ENCODE measurements around the gene SRPK2.

Gene SRPK2

DNA sequence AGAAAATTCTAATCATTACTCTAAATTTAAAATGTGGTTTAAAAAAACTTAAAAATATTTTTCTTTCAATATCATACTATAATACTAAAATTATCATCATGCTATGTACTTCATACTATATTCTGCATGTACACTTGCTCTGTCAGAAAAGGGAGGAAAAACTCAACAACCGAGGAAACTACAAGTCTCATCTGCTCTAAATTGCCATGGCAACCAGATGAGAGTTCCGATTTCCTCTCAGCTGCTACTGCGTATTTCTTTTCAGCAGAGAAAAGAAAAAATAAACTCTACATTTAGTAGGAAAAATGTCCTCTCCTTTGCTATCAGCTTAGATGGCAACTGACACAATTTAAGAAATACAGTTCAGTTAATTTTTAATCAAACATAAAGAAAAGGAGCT is 178.9 kb downstream of the SRPK2 start (continued):
- TF ChIP-seq ZXDB (tag by site-specific recombination; IDR thresholded peaks at IDR 0.05) (no peak), ZNF169 (tag by site-specific recombination; IDR thresholded peaks at IDR 0.05) (no peak), TRIM28 (IDR thresholded peaks at IDR 0.05; ENCODE audit: borderline replicate concordance, low read length) (no peak), ZNF707 (tag by site-specific recombination; IDR thresholded peaks at IDR 0.05) (no peak), ZNF600 (tag by site-specific recombination; IDR thresholded peaks at IDR 0.05) (no peak)
- TF ChIP-seq, protein P1, sequence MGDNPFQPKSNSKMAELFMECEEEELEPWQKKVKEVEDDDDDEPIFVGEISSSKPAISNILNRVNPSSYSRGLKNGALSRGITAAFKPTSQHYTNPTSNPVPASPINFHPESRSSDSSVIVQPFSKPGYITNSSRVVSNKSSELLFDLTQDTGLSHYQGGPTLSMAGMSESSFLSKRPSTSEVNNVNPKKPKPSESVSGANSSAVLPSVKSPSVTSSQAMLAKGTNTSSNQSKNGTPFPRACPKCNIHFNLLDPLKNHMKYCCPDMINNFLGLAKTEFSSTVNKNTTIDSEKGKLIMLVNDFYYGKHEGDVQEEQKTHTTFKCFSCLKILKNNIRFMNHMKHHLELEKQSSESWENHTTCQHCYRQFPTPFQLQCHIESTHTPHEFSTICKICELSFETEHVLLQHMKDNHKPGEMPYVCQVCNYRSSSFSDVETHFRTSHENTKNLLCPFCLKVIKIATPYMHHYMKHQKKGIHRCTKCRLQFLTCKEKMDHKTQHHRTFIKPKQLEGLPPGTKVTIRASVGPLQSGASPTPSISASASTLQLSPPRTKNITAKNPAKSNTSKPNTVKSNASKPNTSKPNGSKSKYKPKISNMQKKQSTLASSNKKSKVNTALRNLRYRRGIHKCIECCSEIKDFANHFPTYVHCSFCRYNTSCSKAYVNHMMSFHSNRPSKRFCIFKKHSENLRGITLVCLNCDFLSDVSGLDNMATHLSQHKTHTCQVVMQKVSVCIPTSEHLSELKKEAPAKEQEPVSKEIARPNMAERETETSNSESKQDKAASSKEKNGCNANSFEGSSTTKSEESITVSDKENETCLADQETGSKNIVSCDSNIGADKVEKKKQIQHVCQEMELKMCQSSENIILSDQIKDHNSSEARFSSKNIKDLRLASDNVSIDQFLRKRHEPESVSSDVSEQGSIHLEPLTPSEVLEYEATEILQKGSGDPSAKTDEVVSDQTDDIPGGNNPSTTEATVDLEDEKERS (tag by site-specific recombination; IDR thresholded peaks at IDR 0.05) = no peak
- TF ChIP-seq, protein P2, sequence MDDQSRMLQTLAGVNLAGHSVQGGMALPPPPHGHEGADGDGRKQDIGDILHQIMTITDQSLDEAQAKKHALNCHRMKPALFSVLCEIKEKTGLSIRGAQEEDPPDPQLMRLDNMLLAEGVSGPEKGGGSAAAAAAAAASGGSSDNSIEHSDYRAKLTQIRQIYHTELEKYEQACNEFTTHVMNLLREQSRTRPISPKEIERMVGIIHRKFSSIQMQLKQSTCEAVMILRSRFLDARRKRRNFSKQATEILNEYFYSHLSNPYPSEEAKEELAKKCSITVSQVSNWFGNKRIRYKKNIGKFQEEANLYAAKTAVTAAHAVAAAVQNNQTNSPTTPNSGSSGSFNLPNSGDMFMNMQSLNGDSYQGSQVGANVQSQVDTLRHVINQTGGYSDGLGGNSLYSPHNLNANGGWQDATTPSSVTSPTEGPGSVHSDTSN (CRISPR knock-in tag; IDR thresholded peaks at IDR 0.05) = no peak

DNA sequence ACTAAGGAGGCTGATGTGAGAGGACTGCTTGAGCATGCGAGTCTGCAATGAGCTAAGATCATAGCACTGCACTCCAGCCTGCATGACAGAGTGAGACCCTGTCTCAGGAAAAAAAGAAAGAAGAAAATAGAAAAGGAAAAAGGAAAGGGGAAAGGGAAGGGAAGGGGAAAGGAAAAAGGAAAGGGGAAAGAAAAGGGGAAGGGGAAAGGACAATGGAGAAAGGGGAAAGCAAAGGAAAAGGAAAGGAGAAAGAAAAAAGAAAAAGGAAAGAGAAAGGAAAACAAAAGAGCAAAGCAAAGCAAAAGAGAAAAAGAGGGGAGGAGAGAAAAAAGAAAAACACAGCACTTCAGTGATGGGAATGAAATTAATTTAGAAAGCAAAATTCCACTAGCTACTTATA is 179.3 kb downstream of the SRPK2 start:
- Histone ChIP-seq H3K9me3 (ENCODE audit: control insufficient read depth, insufficient read depth, low read depth, low read length) (no peaks in the 10 kb centered on the region), H3K27ac (ENCODE audit: extremely low read depth, low read depth, low read length) (no peak overlapping the region), H3K4me3 (ENCODE audit: low read depth, low read length) (no peak overlapping the region), H3K4me1 (ENCODE audit: control insufficient read depth, insufficient read depth, low read length) (no peaks in the 10 kb centered on the region), H3K36me3 (ENCODE audit: control insufficient read depth in 2 of 2, insufficient read depth in 1 of 2, low read length in 2 of 2) (no peaks in the 10 kb centered on the region)
- ChIA-PET POLR2A (no interaction called here), CTCF (interaction anchor here (0.8 kb wide), 1 partner anchor 14 kb away, joined by 3 read pairs; no protein-coding TSS in a partner anchor)
- peak; percentile 69 for TF ChIP-seq ZNF366 (tag by site-specific recombination; conservative IDR thresholded peaks at IDR 0.05)
- TF ChIP-seq, protein P3, sequence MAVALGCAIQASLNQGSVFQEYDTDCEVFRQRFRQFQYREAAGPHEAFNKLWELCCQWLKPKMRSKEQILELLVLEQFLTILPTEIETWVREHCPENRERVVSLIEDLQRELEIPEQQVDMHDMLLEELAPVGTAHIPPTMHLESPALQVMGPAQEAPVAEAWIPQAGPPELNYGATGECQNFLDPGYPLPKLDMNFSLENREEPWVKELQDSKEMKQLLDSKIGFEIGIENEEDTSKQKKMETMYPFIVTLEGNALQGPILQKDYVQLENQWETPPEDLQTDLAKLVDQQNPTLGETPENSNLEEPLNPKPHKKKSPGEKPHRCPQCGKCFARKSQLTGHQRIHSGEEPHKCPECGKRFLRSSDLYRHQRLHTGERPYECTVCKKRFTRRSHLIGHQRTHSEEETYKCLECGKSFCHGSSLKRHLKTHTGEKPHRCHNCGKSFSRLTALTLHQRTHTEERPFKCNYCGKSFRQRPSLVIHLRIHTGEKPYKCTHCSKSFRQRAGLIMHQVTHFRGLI (tag by site-specific recombination; IDR thresholded peaks at IDR 0.05) = no peak
- TF ChIP-seq FEZF1 (tag by site-specific recombination; IDR thresholded peaks at IDR 0.05) = no peak
- TF ChIP-seq ZBTB1 (tag by site-specific recombination; IDR thresholded peaks at IDR 0.05) = no peak
- peak; percentile 100 for TF ChIP-seq PRDM1 (tag by site-specific recombination; IDR thresholded peaks at IDR 0.05)
- no peak for TF ChIP-seq ZNF670 (tag by site-specific recombination; IDR thresholded peaks at IDR 0.05; ENCODE audit: low read depth)
- no peak for TF ChIP-seq TRIM28 (IDR thresholded peaks at IDR 0.05; ENCODE audit: borderline replicate concordance, low read length)
- TF ChIP-seq ZBTB17 (tag by site-specific recombination; IDR thresholded peaks at IDR 0.05) = 0 out of 2 replicates have a peak, but pooled peaks have one; percentile 19
- no peak for TF ChIP-seq ZNF37A (tag by site-specific recombination; IDR thresholded peaks at IDR 0.05)

DNA sequence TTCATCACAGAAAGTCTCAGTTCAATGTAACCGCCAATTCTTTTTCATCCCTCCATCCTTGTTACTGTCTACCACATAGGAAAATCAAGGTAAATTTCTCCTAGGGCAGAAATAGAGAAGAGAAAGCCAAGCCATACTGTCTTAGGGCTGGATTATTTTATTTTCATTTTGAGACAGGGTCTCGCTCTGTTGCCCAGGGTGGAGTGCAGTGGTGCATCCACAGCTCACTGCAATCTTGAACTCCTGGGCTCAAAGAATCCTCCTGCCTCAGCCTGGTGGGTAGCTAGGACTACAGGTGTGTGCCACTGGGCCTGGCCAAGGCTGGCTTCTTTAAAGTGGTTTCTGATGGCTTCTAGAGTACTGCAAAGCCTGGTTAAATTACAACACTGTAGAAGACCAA is 181.7 kb downstream of the SRPK2 start:
- TF ChIP-seq ZNF132 (tag by site-specific recombination; IDR thresholded peaks at IDR 0.05; ENCODE audit: borderline replicate concordance) (no peak), ZNF544 (tag by site-specific recombination; IDR thresholded peaks at IDR 0.05) (no peak), BCL11A (tag by site-specific recombination; IDR thresholded peaks at IDR 0.05; ENCODE audit: low read depth) (no peak), ZIC2 (tag by site-specific recombination; IDR thresholded peaks at IDR 0.05) (no peak), ZBTB17 (tag by site-specific recombination; IDR thresholded peaks at IDR 0.05) (no peak), ZNF2 (tag by site-specific recombination; IDR thresholded peaks at IDR 0.05) (no peak)
- TF ChIP-seq, protein P4, sequence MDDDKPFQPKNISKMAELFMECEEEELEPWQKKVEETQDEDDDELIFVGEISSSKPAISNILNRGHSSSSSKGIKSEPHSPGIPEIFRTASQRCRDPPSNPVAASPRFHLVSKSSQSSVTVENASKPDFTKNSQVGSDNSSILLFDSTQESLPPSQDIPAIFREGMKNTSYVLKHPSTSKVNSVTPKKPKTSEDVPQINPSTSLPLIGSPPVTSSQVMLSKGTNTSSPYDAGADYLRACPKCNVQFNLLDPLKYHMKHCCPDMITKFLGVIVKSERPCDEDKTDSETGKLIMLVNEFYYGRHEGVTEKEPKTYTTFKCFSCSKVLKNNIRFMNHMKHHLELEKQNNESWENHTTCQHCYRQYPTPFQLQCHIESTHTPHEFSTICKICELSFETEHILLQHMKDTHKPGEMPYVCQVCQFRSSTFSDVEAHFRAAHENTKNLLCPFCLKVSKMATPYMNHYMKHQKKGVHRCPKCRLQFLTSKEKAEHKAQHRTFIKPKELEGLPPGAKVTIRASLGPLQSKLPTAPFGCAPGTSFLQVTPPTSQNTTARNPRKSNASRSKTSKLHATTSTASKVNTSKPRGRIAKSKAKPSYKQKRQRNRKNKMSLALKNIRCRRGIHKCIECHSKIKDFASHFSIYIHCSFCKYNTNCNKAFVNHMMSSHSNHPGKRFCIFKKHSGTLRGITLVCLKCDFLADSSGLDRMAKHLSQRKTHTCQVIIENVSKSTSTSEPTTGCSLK (tag by site-specific recombination; IDR thresholded peaks at IDR 0.05) = no peak
- Histone ChIP-seq H3K4me1 (ENCODE audit: control insufficient read depth, insufficient read depth, low read length) (no peaks in the 10 kb centered on the region; the same call in 1 of the 2 replicates), H3K27ac (ENCODE audit: extremely low read depth, low read depth, low read length) (no peak overlapping the region), H3K4me3 (ENCODE audit: low read depth, low read length) (no peak overlapping the region), H3K36me3 (ENCODE audit: control insufficient read depth in 2 of 2, insufficient read depth in 1 of 2, low read length in 2 of 2) (peaks cover 0 to 4% of the 10 kb centered on the region in 2 experiments; a peak in 1 of 3 replicates), H3K9me3 (ENCODE audit: control insufficient read depth, insufficient read depth, low read depth, low read length) (no peaks in the 10 kb centered on the region)
- CTCF ChIA-PET = no interaction called here
- POLR2A ChIA-PET = interaction anchor here (0.7 kb wide), 1 partner anchor 273 kb away, joined by 3 read pairs; no protein-coding TSS in a partner anchor

Data from HEK293 (cell line).